GM12878 (cell line): Measurements from ENCODE around the gene CCNY. TPM values are rescaled to one million over a fixed set of nuclear protein-coding genes. Genes with fewer than 3 reads are reported as not detected.

Experiments used
- ATAC-seq: fragments of 200-7000 bp; cut with Tn5 transposase; 3 replicates; pipeline ENCODE4 v1.9.1; 2020; ENCODE audit warnings: mild to moderate bottlenecking, moderate library complexity
- BruUV-seq: library from RNA; stranded (reverse); fragments of 400-500 nt; replicated peaks from 2 replicates; lab custom pipeline; 2021; lab: Mats Ljungman, UMichigan
- CTCF ChIA-PET: fragments of 300-600 bp; sonication (Branson Sonifier 250); formaldehyde crosslinking; extraction: SDS; loops from one replicate; lab custom pipeline; 2021; ENCODE audit warnings: inconsistent platforms; lab: Yijun Ruan, JAX
- POLR2A ChIA-PET: fragments of 350-600 bp; formaldehyde crosslinking; extraction: SDS; loops from one replicate; lab custom pipeline; 2021; ENCODE audit warnings: inconsistent platforms; lab: Charles Lee
- RAD21 ChIA-PET: fragments of 300-600 bp; sonication (Branson Sonifier 250); formaldehyde crosslinking; loops from one replicate; lab custom pipeline; 2023; ENCODE audit warnings: antibody characterized with exemption; ENCODE audit not compliant: unreplicated experiment; lab: Charles Lee
- SMC1A ChIA-PET: fragments of 300-600 bp; sonication (Branson Sonifier 250); formaldehyde crosslinking; loops from one replicate; lab custom pipeline; 2023; ENCODE audit not compliant: unreplicated experiment, uncharacterized antibody; lab: Charles Lee
- DNase-seq: peaks from one replicate; pipeline ENCODE4 v3.0.0-alpha.2; 2011; ENCODE audit warnings: low read depth, low spot score
- FAIRE-seq: peaks from 3 replicates; lab custom pipeline; 2011; peaks lifted over from hg19 to GRCh38; lab: Jason Lieb, UNC
- H2AFZ ChIP-seq: 2 replicates; pipeline ENCODE4 v1.6.0; 2011; ENCODE audit warnings: low read depth, low read length, control low read depth; ENCODE audit not compliant: control insufficient read depth
- H3K27ac ChIP-seq: 2 replicates; pipeline ENCODE4 v1.5.1; 2011; ENCODE audit warnings: control low read depth; ENCODE audit not compliant: control insufficient read depth, insufficient read depth
- H3K27me3 ChIP-seq, 2 experiments: replicated peaks in 1 of 2; 2 replicates each; pipeline versions ENCODE4 v1.6.0 to v1.6.1; 2011; ENCODE audit warnings: low read length in 1 of 2; ENCODE audit not compliant: control insufficient read depth in 2 of 2, insufficient read depth in 2 of 2
- H3K36me3 ChIP-seq, 2 experiments: 2 replicates each; pipeline ENCODE4 v1.5.1; 2011; ENCODE audit warnings: low read length in 1 of 2; ENCODE audit not compliant: control insufficient read depth in 2 of 2, insufficient read depth in 2 of 2
- H3K4me1 ChIP-seq: 2 replicates; pipeline ENCODE4 v1.6.1; 2011; ENCODE audit warnings: mild to moderate bottlenecking, low read length, moderate library complexity, mixed read lengths; ENCODE audit not compliant: control insufficient read depth, insufficient read depth
- H3K4me2 ChIP-seq: 2 replicates; pipeline ENCODE4 v1.6.0; 2011; ENCODE audit warnings: control low read depth; ENCODE audit not compliant: control insufficient read depth, insufficient read depth
- H3K4me3 ChIP-seq: fragments of 200-600 bp; sonication (generic); 2 replicates; pipeline ENCODE4 v1.5.1; 2016
- H3K79me2 ChIP-seq: 2 replicates; pipeline ENCODE4 v1.6.0; 2011; ENCODE audit warnings: low read length; ENCODE audit not compliant: control insufficient read depth, insufficient read depth
- H3K9ac ChIP-seq: 2 replicates; pipeline ENCODE4 v1.8.0; 2011; ENCODE audit warnings: low read length, control low read depth, mixed read lengths; ENCODE audit not compliant: control insufficient read depth, insufficient read depth
- H3K9me3 ChIP-seq: replicated peaks from 3 replicates; pipeline ENCODE4 v1.5.1; 2011; ENCODE audit warnings: mild to moderate bottlenecking, low read length; ENCODE audit not compliant: control insufficient read depth, insufficient read depth
- H4K20me1 ChIP-seq: 2 replicates; pipeline ENCODE4 v1.6.0; 2011; ENCODE audit not compliant: control insufficient read depth, insufficient read depth
- E4F1 ChIP-seq: fragments of 450-650 bp; IDR thresholded peaks from 2 replicates; pipeline ENCODE4 v1.6.1; 2018; ENCODE audit warnings: borderline replicate concordance, mild to moderate bottlenecking; ENCODE audit not compliant: partially characterized antibody
- ELK1 ChIP-seq: IDR thresholded peaks from 2 replicates; pipeline ENCODE4 v1.6.1; 2012; ENCODE audit warnings: low read depth, low read length, improper control_type of control experiment
- EP300 ChIP-seq, 2 experiments: fragments of 150-350 bp in 1 of 2; IDR thresholded peaks; 2 replicates each; pipeline ENCODE4 v1.6.1; 2011 to 2012; ENCODE audit warnings: low read depth in 2 of 2, low read length in 2 of 2, borderline replicate concordance in 1 of 2, improper control_type of control experiment in 1 of 2, inconsistent platforms in 1 of 2; ENCODE audit not compliant: control insufficient read depth in 1 of 2
- EZH2 ChIP-seq: IDR thresholded peaks from 2 replicates; pipeline ENCODE4 v1.6.1; 2012; ENCODE audit warnings: low read depth, mild to moderate bottlenecking, control low read depth, inconsistent platforms, low read length, borderline replicate concordance; ENCODE audit not compliant: control insufficient read depth
- IKZF1 ChIP-seq: fragments of 450-650 bp; conservative IDR thresholded peaks from 2 replicates; pipeline ENCODE4 v1.6.1; 2017; ENCODE audit warnings: antibody characterized with exemption, mild to moderate bottlenecking
- LARP7 ChIP-seq: fragments of 450-650 bp; IDR thresholded peaks from 2 replicates; pipeline ENCODE4 v1.6.1; 2017; ENCODE audit warnings: mild to moderate bottlenecking
- MEF2B ChIP-seq: fragments of 450-650 bp; IDR thresholded peaks from 2 replicates; pipeline ENCODE4 v1.6.1; 2018; ENCODE audit warnings: mild to moderate bottlenecking, moderate library complexity; ENCODE audit not compliant: partially characterized antibody, poor library complexity, severe bottlenecking
- MYB ChIP-seq: fragments of 150-350 bp; IDR thresholded peaks from 2 replicates; pipeline ENCODE4 v1.6.1; 2014; ENCODE audit warnings: mild to moderate bottlenecking, low read depth, low read length, borderline replicate concordance
- MYC ChIP-seq: IDR thresholded peaks from 2 replicates; pipeline ENCODE4 v1.6.1; 2011; ENCODE audit warnings: mild to moderate bottlenecking, low read length, moderate library complexity, inconsistent platforms; ENCODE audit not compliant: insufficient read depth, insufficient replicate concordance, insufficient read length, severe bottlenecking
- PAX8 ChIP-seq: fragments of 450-650 bp; IDR thresholded peaks from 2 replicates; pipeline ENCODE4 v1.6.1; 2017; ENCODE audit warnings: mild to moderate bottlenecking, moderate library complexity
- SMAD1 ChIP-seq: fragments of 450-650 bp; IDR thresholded peaks from 2 replicates; pipeline ENCODE4 v1.6.1; 2018; ENCODE audit warnings: mild to moderate bottlenecking, low read depth; ENCODE audit not compliant: partially characterized antibody
- SP1 ChIP-seq: IDR thresholded peaks from one replicate; pipeline ENCODE4 v1.6.1; 2011; ENCODE audit warnings: low read depth, low read length
- SREBF1 ChIP-seq: IDR thresholded peaks from 2 replicates; pipeline ENCODE4 v1.6.1; 2012; ENCODE audit warnings: mild to moderate bottlenecking, low read length
- TARDBP ChIP-seq: IDR thresholded peaks from 2 replicates; pipeline ENCODE4 v1.6.1; 2016; ENCODE audit warnings: borderline replicate concordance
- TBL1XR1 ChIP-seq: IDR thresholded peaks from 2 replicates; pipeline ENCODE4 v1.6.1; 2012; ENCODE audit warnings: low read depth, low read length, improper control_type of control experiment
- ZSCAN29 ChIP-seq: fragments of 450-650 bp; IDR thresholded peaks from 2 replicates; pipeline ENCODE4 v1.6.1; 2017; ENCODE audit warnings: mild to moderate bottlenecking, moderate library complexity
- WGBS: methylation state at CpG from one replicate; pipeline ENCODE4 v1.1.6; 2016; ENCODE audit warnings: low lambda C conversion rate; ENCODE audit not compliant: insufficient replicate concordance, insufficient coverage; ENCODE audit errors: missing lambda C conversion rate; 5-methylcytosine and 5-hydroxymethylcytosine counted together
- in situ Hi-C: fragments of 300-500 bp; cut with MboI; formaldehyde crosslinking; loops from 9 replicates; pipeline ENCODE4 v1.14.3; 2018; ENCODE audit warnings: mixed read lengths
- intact Hi-C: fragments of 100-400 bp; cut with micrococcal nuclease; formaldehyde crosslinking; loops from one replicate; pipeline ENCODE4 v1.14.2; 2022; ENCODE audit not compliant: unreplicated experiment
- polyA plus RNA-seq, 11 experiments: library from polyadenylated mRNA; depleted of rRNA in 4 of 11; unstranded in 6 of 11; stranded (reverse) in 5 of 11; fragments of >200 nt; fragmentation: Nextera tagmentation in 4 of 11; fragmentation: Illumina TruSeq in 1 of 11; extraction: Ambion mirVana in 4 of 11; extraction: Trizol in 1 of 11; gene quantifications; 1 replicate in 1 of 11; 2 replicates in 10 of 11; pipeline versions ENCODE4 v1.2.1 to v1.2.3, GENCODE V29; 2011 to 2016; ENCODE audit warnings: inconsistent platforms in 2 of 11, missing spikeins in 2 of 11, low read depth in 1 of 11
- total RNA-seq, 4 experiments: library from RNA; depleted of rRNA in 3 of 4; stranded (reverse); fragments of >200 nt in 3 of 4; fragmentation: Illumina TruSeq in 1 of 4; extraction: Trizol in 1 of 4; gene quantifications; 2 replicates each; pipeline versions ENCODE4 v1.2.1 to v1.2.3, GENCODE V29; 2013 to 2021

The CCNY gene
- total and polyA plus RNA-seq, 10 of the 15 experiments (the other 5 are each of a cell fraction or from before 2014, with no cell fraction given), result 3.6 to 50.0 (median 26.1) TPM

GRCh38 chr10:35595106-35595505, 258.8 kb downstream of the CCNY start:
- Histone ChIP-seq H3K36me3 (no peaks in the 10 kb centered on the region), H3K4me1 (no peaks in the 10 kb centered on the region), H3K9me3 (no peaks in the 10 kb centered on the region), H4K20me1 (no peaks in the 10 kb centered on the region), H3K4me3 (no peak overlapping the region), H3K4me2 (no peak overlapping the region), H3K79me2 (no peaks in the 10 kb centered on the region), H2AFZ (no peak overlapping the region), H3K9ac (no peak overlapping the region), H3K27ac (no peak overlapping the region), H3K27me3 (0 out of 4 replicates have a peak, but pooled peaks cover 0 to 2% of the 10 kb centered on the region in 2 experiments)
- intact Hi-C loops, result no loop called here
- ATAC-seq (no peak), FAIRE-seq (no peak), DNase-seq (no peak)
- TF ChIP-seq SMAD1 (no peak), MYC (no peak), TARDBP (no peak), ZSCAN29 (no peak), MEF2B (no peak), PAX8 (no peak), LARP7 (no peak), E4F1 (no peak), IKZF1 (no peak), TBL1XR1 (no peak), EZH2 (no peak), SP1 (no peak), MYB (no peak), SREBF1 (no peak), EP300 (IDR thresholded peaks at IDR 0.05; ENCODE audit: borderline replicate concordance in 1 of 2, control insufficient read depth in 1 of 2, low read depth in 2 of 2, low read length in 2 of 2) (no peak), ELK1 (no peak)
- ChIA-PET SMC1A (no interaction called here), CTCF (interaction anchor here (1.2 to 1.5 kb wide), 2 partner anchors 31 to 32 kb away, joined by 3 to 4 read pairs; no protein-coding TSS in a partner anchor), RAD21 (no interaction called here), POLR2A (no interaction called here)
- in situ Hi-C loops, result no loop called here
- no TSS peak for BruUV-seq
- WGBS, result 40% methylated on average over 3 of the region's 3 CpGs
